H1 (cell line): ENCODE data around the gene LRRC61. TPM values are rescaled to one million over a fixed set of nuclear protein-coding genes. Genes with fewer than 3 reads are reported as not detected.

Experiments
- CTCF ChIA-PET: fragments of 300-600 bp; sonication (Branson Sonifier 250); formaldehyde crosslinking; loops from one replicate; lab custom pipeline; 2021; ENCODE audit not compliant: partially characterized antibody; lab: Charles Lee
- POLR2A ChIA-PET: fragments of 300-600 bp; sonication (Branson Sonifier 250); formaldehyde crosslinking; loops from one replicate; lab custom pipeline; 2021; ENCODE audit warnings: inconsistent platforms; ENCODE audit not compliant: partially characterized antibody; lab: Charles Lee
- DNase-seq, 2 experiments: peaks; one replicate each; pipeline versions ENCODE4 v3.0.0 to v3.0.0-alpha.2; 2010 to 2022; ENCODE audit warnings: low spot score in 2 of 2, low read depth in 1 of 2, mixed read lengths in 1 of 2
- FAIRE-seq: peaks from 2 replicates; lab custom pipeline; 2011; peaks lifted over from hg19 to GRCh38; lab: Jason Lieb, UNC
- H2AFZ ChIP-seq: 2 replicates; pipeline ENCODE4 v1.8.1; 2012; ENCODE audit warnings: low read length, inconsistent platforms
- H2AK5ac ChIP-seq: 2 replicates; pipeline ENCODE4 v1.6.1; 2013; ENCODE audit warnings: low read depth, low read length
- H2BK120ac ChIP-seq: replicated peaks from 2 replicates; pipeline ENCODE3; 2013; ENCODE audit warnings: low read depth, low read length, inconsistent platforms
- H2BK12ac ChIP-seq: 2 replicates; pipeline ENCODE4 v1.6.1; 2013; ENCODE audit warnings: low read depth, low read length
- H2BK15ac ChIP-seq: 2 replicates; pipeline ENCODE4 v1.6.1; 2013; ENCODE audit warnings: low read length
- H2BK20ac ChIP-seq: 2 replicates; pipeline ENCODE4 v1.6.1; 2013; ENCODE audit warnings: low read length
- H2BK5ac ChIP-seq: 2 replicates; pipeline ENCODE4 v1.6.1; 2013; ENCODE audit warnings: low read depth, low read length
- H3K14ac ChIP-seq: 2 replicates; pipeline ENCODE4 v1.6.1; 2013; ENCODE audit warnings: inconsistent platforms; ENCODE audit not compliant: insufficient read length
- H3K18ac ChIP-seq: 2 replicates; pipeline ENCODE4 v1.6.1; 2013; ENCODE audit warnings: low read length; ENCODE audit errors: extremely low read depth
- H3K23ac ChIP-seq: 2 replicates; pipeline ENCODE4 v1.6.1; 2013; ENCODE audit warnings: inconsistent platforms; ENCODE audit not compliant: insufficient read length
- H3K23me2 ChIP-seq: 2 replicates; pipeline ENCODE4 v1.6.1; 2013; ENCODE audit warnings: low read depth, low read length
- H3K27ac ChIP-seq: 2 replicates; pipeline ENCODE4 v1.6.1; 2011; ENCODE audit warnings: low read depth, low read length, inconsistent platforms
- H3K27me3 ChIP-seq, 4 experiments: replicated peaks in 1 of 4; 1 replicate in 1 of 4; 2 replicates in 3 of 4; pipeline versions ENCODE4 v1.6.1 to v1.8.1; 2011 to 2013; ENCODE audit warnings: low read length in 3 of 4, mild to moderate bottlenecking in 3 of 4, inconsistent platforms in 2 of 4, mixed read lengths in 2 of 4, moderate library complexity in 1 of 4; ENCODE audit not compliant: control insufficient read depth in 3 of 4, insufficient read depth in 3 of 4; ENCODE audit errors: extremely low read depth in 1 of 4
- H3K36me3 ChIP-seq, 4 experiments: 2 replicates each; pipeline versions ENCODE4 v1.6.1 to v1.8.1; 2011 to 2013; ENCODE audit warnings: mild to moderate bottlenecking in 4 of 4, low read length in 3 of 4, moderate library complexity in 2 of 4, control low read depth in 1 of 4, inconsistent platforms in 1 of 4; ENCODE audit not compliant: insufficient read depth in 4 of 4, control insufficient read depth in 2 of 4
- H3K4ac ChIP-seq: replicated peaks from 2 replicates; pipeline ENCODE3; 2013; ENCODE audit warnings: low read length, low read depth, mixed read lengths, inconsistent platforms; ENCODE audit not compliant: insufficient read length
- H3K4me1 ChIP-seq, 4 experiments: replicated peaks in 1 of 4; 1 replicate in 1 of 4; 2 replicates in 3 of 4; pipeline versions ENCODE4 v1.6.1 to v1.8.1; 2011 to 2013; ENCODE audit warnings: low read length in 3 of 4, inconsistent platforms in 2 of 4, mixed read lengths in 1 of 4; ENCODE audit not compliant: insufficient read depth in 4 of 4, control insufficient read depth in 3 of 4
- H3K4me2 ChIP-seq, 2 experiments: 2 replicates each; pipeline versions ENCODE4 v1.6.1 to v1.8.1; 2011 to 2013; ENCODE audit warnings: low read depth in 2 of 2, low read length in 2 of 2, control low read depth in 1 of 2, inconsistent platforms in 1 of 2, mild to moderate bottlenecking in 1 of 2; ENCODE audit not compliant: insufficient read depth in 1 of 2
- H3K4me3 ChIP-seq, 4 experiments: fragments of 200-600, 300-600 bp in 1 of 4; sonication (generic), shearing (Covaris generic), sonication (Bioruptor Twin) in 1 of 4; 2 replicates each; pipeline versions ENCODE4 v1.5.1 to v1.8.1; 2011 to 2016; ENCODE audit warnings: low read length in 4 of 4, low read depth in 3 of 4, control low read depth in 2 of 4, inconsistent platforms in 2 of 4, mild to moderate bottlenecking in 2 of 4, mixed read lengths in 1 of 4, moderate library complexity in 1 of 4; ENCODE audit not compliant: insufficient read depth in 2 of 4; ENCODE audit errors: extremely low read depth in 1 of 4
- H3K56ac ChIP-seq: replicated peaks from 2 replicates; pipeline ENCODE3; 2013; ENCODE audit warnings: low read depth, mild to moderate bottlenecking, mixed read lengths, low read length, inconsistent platforms; ENCODE audit not compliant: insufficient read length
- H3K79me1 ChIP-seq: 2 replicates; pipeline ENCODE4 v1.6.1; 2013; ENCODE audit warnings: low read depth, low read length, control low read depth
- H3K79me2 ChIP-seq, 2 experiments: 2 replicates each; pipeline versions ENCODE4 v1.6.1 to v1.8.1; 2012 to 2013; ENCODE audit warnings: low read length in 2 of 2, mild to moderate bottlenecking in 2 of 2, inconsistent platforms in 1 of 2; ENCODE audit not compliant: insufficient read depth in 2 of 2, control insufficient read depth in 1 of 2
- H3K9ac ChIP-seq, 4 experiments: replicated peaks in 1 of 4; 1 replicate in 1 of 4; 2 replicates in 3 of 4; pipeline versions ENCODE4 v1.6.1 to v1.8.1; 2011 to 2013; ENCODE audit warnings: low read depth in 3 of 4, low read length in 3 of 4, control low read depth in 2 of 4, mild to moderate bottlenecking in 2 of 4, moderate library complexity in 2 of 4, inconsistent platforms in 1 of 4; ENCODE audit errors: extremely low read depth in 1 of 4
- H3K9me3 ChIP-seq, 2 experiments: 2 replicates each; pipeline versions ENCODE4 v1.6.1 to v1.8.1; 2012 to 2013; ENCODE audit warnings: mild to moderate bottlenecking in 2 of 2, moderate library complexity in 2 of 2, control low read depth in 1 of 2, inconsistent platforms in 1 of 2, low read depth in 1 of 2, low read length in 1 of 2, mixed read lengths in 1 of 2; ENCODE audit not compliant: insufficient read depth in 2 of 2
- H4K20me1 ChIP-seq, 2 experiments: replicated peaks in 1 of 2; 2 replicates each; pipeline versions ENCODE3 to v1.8.1; 2011 to 2013; ENCODE audit warnings: inconsistent platforms in 2 of 2, low read length in 2 of 2, mild to moderate bottlenecking in 1 of 2; ENCODE audit not compliant: insufficient read depth in 2 of 2, control insufficient read depth in 1 of 2
- H4K5ac ChIP-seq: 2 replicates; pipeline ENCODE4 v1.6.1; 2013; ENCODE audit warnings: low read length, low read depth, mixed read lengths, inconsistent platforms; ENCODE audit not compliant: insufficient read length
- H4K8ac ChIP-seq: 2 replicates; pipeline ENCODE4 v1.8.0; 2013; ENCODE audit warnings: mild to moderate bottlenecking, moderate library complexity, low read length, inconsistent platforms; ENCODE audit not compliant: insufficient read depth; ENCODE audit errors: extremely low read depth
- H4K91ac ChIP-seq: replicated peaks from 2 replicates; pipeline ENCODE3; 2013; ENCODE audit warnings: low read length, mixed read lengths, inconsistent platforms; ENCODE audit not compliant: insufficient read length
- SRF ChIP-seq: IDR thresholded peaks from 2 replicates; pipeline ENCODE4 v1.6.1; 2011; ENCODE audit warnings: mild to moderate bottlenecking, low read depth, low read length, moderate library complexity
- whole genome bisulfite sequencing, 2 experiments: shearing (Covaris generic) in 1 of 2; methylation state at CpG; one replicate each; pipeline versions ENCODE4 v1.1.6 to v1.1.7; 2013 to 2015; ENCODE audit warnings: low lambda C conversion rate in 2 of 2, mixed read lengths in 2 of 2, inconsistent platforms in 1 of 2, low coverage in 1 of 2, missing lambda C conversion rate in 1 of 2; ENCODE audit not compliant: insufficient replicate concordance in 2 of 2, insufficient coverage in 1 of 2, insufficient read length in 1 of 2; ENCODE audit errors: extremely low coverage in 1 of 2, missing lambda C conversion rate in 1 of 2; 5-methylcytosine and 5-hydroxymethylcytosine counted together
- polyA plus RNA-seq, 7 experiments: library from polyadenylated mRNA; depleted of rRNA in 3 of 7; stranded (reverse) in 5 of 7; unstranded in 2 of 7; fragments of >200 nt in 5 of 7; fragments of 200-250 nt in 2 of 7; gene quantifications; 1 replicate in 5 of 7; 2 replicates in 1 of 7; 4 replicates in 1 of 7; pipeline versions ENCODE4 v1.2.1 to v1.2.3, GENCODE V29; 2011 to 2013; ENCODE audit warnings: missing spikeins in 2 of 7, mixed read lengths in 2 of 7
- total RNA-seq: library from RNA; stranded (reverse); fragmentation: NEBNext Ultra II Directional; extraction: Animal tissue kit (Norgen Biotek cat#: 25700); gene quantifications from 2 replicates; pipeline ENCODE4 v1.2.1, GENCODE V29; 2021

LRRC61 gene
- total and polyA plus RNA-seq, 2 of the 8 experiments (the other 6 are each of a cell fraction or from before 2014, with no cell fraction given): 0.73 to 44.8 TPM

GRCh38 chr7:150326657-150327268 is 3.6 kb downstream of the LRRC61 start:
- H3K23me2 ChIP-seq: 0 out of 2 replicates have a peak, but pooled peaks cover 1% of the 10 kb centered on the region
- no peak overlapping the region for H3K27ac ChIP-seq
- H4K91ac ChIP-seq: no peak overlapping the region
- peaks cover 13 to 31% (median 26%) of the 10 kb centered on the region in 4 experiments for H3K4me1 ChIP-seq
- no peak overlapping the region for H4K5ac ChIP-seq
- no peaks in the 10 kb centered on the region for H4K20me1 ChIP-seq
- no peak overlapping the region for H3K9ac ChIP-seq
- ChIA-PET POLR2A (interaction anchor here (1.4 to 2.8 kb wide), 2 partner anchors 9 to 75 kb away, joined by 4 to 12 read pairs; no protein-coding TSS in a partner anchor), CTCF (interaction anchor here (0.6 to 1.9 kb wide), 8 partner anchors 9 to 76 kb away, joined by 3 to 8 read pairs (median 4); no protein-coding TSS in a partner anchor)
- H3K79me1 ChIP-seq: peaks cover 2% of the 10 kb centered on the region; the same call in 1 of the 2 replicates
- no peak overlapping the region for H2BK12ac ChIP-seq
- H3K4me2 ChIP-seq: no peak overlapping the region
- H4K8ac ChIP-seq: no peak overlapping the region
- no peak for DNase-seq
- no peak overlapping the region for H2AFZ ChIP-seq
- no peak overlapping the region for H3K23ac ChIP-seq
- no peak overlapping the region for H2BK120ac ChIP-seq
- no peak overlapping the region for H2AK5ac ChIP-seq
- no peak overlapping the region for H3K4ac ChIP-seq
- peaks cover 0 to 2% (median 0%) of the 10 kb centered on the region in 4 experiments; a peak in 3 of 7 replicates for H3K27me3 ChIP-seq
- 94% methylated on average over 4 of the region's 4 CpGs; no CpG with 5 or more reads in 1 of the 2 experiments for WGBS, 2 experiments
- H3K36me3 ChIP-seq: peaks cover 3 to 12% (median 8%) of the 10 kb centered on the region in 4 experiments; a peak in 6 of 8 replicates
- no peak overlapping the region for H3K14ac ChIP-seq
- no peaks in the 10 kb centered on the region for H3K9me3 ChIP-seq
- no peak overlapping the region for H2BK5ac ChIP-seq
- no peak overlapping the region for H2BK20ac ChIP-seq
- no peak overlapping the region for H3K56ac ChIP-seq
- H3K79me2 ChIP-seq: peaks cover 0 to 20% of the 10 kb centered on the region in 2 experiments; a peak in 1 of 4 replicates
- H2BK15ac ChIP-seq: peak overlapping the region; percentile 88; the same call in 1 of the 2 replicates
- no peak overlapping the region for H3K4me3 ChIP-seq
- no peak overlapping the region for H3K18ac ChIP-seq
- TF ChIP-seq SRF: no peak
- no peak for FAIRE-seq
